Measurements from ENCODE around the gene LITAF.

- TF ChIP-seq CTCF (IDR thresholded peaks at IDR 0.05) (no peak), NPAS2 (CRISPR knock-in tag; IDR thresholded peaks at IDR 0.05; ENCODE audit: borderline replicate concordance) (no peak), ELK1 (IDR thresholded peaks at IDR 0.05; ENCODE audit: low read depth, low read length) (no peak), JUN (IDR thresholded peaks at IDR 0.05) (no peak), CHD2 (IDR thresholded peaks at IDR 0.05; ENCODE audit: low read length, partially characterized antibody) (no peak), POLR2AphosphoS2 (conservative IDR thresholded peaks at IDR 0.05; ENCODE audit: low read length) (no peak), RAD21 (conservative IDR thresholded peaks at IDR 0.05 in 1 of 2, IDR thresholded peaks at IDR 0.05 in 1 of 2) (no peak), MYC (IDR thresholded peaks at IDR 0.05; ENCODE audit: borderline replicate concordance, low read length) (no peak), NFE2L2 (conservative IDR thresholded peaks at IDR 0.05; ENCODE audit: low read length) (no peak)
Observed at GRCh38 chr16:11497851-11498289, 88.8 kb downstream of the LITAF start.

Measured in A549 (cell line).